ENCODE measurements around the gene AQP1. TPM values are rescaled to one million over a fixed set of nuclear protein-coding genes. Genes with fewer than 3 reads are reported as not detected.

AQP1 gene
- total RNA-seq, 2 experiments from 2014 or later: not detected

- Histone ChIP-seq H3K9me2 (ENCODE audit: insufficient read depth, low read length) (no peaks in the 10 kb centered on the region), H3K9me3 (ENCODE audit: low read length) (no peaks in the 10 kb centered on the region), H3K4me1 (ENCODE audit: insufficient read depth, low read length, poor library complexity, severe bottlenecking) (no peaks in the 10 kb centered on the region), H3K4me2 (ENCODE audit: low read length) (no peak overlapping the region), H3K79me2 (ENCODE audit: insufficient read depth, low read depth, low read length) (no peaks in the 10 kb centered on the region), H2AFZ (ENCODE audit: low read length) (no peak overlapping the region), H3K36me3 (ENCODE audit: insufficient read depth, low read length) (no peaks in the 10 kb centered on the region), H4K20me1 (ENCODE audit: insufficient read depth, low read length) (no peaks in the 10 kb centered on the region), H3K27ac (ENCODE audit: low read depth, low read length, poor library complexity, severe bottlenecking) (no peak overlapping the region), H3K4me3 (ENCODE audit: low read depth, low read length, poor library complexity, severe bottlenecking) (no peak overlapping the region)
- ChIA-PET CTCF (ENCODE audit: unreplicated experiment) (no interaction called here), POLR2A (no interaction called here)
- DNase-seq (ENCODE audit: low spot score): no peak
- TF ChIP-seq CTCF (conservative IDR thresholded peaks at IDR 0.05; ENCODE audit: low read length): no peak
- no TSS peak for BruUV-seq (replicated peaks)
- intact Hi-C loops (cut with micrococcal nuclease; ENCODE audit: unreplicated experiment): no loop called here
Measured at GRCh38 chr7:30903146-30903545, 8.5 kb upstream of the AQP1 start.

DNA sequence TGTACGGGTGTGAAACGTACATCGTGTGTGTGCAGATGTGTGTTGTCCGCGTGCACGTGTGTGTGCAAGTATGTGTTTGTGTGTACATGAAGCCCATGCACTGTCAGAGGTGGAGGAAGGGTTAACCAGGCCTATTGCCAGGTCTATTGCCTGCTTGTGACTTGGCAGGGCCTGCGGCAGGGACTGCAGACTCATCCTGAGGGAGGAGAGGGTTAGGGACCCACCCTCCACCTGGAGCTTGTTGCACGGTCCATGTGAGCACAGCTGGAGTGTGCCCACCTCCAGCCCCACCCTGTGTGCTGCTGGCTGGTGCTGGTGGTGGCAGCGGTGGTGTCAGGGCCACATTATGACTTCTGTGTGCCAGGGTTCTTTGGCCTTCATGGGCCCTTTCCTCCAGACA, 7.1 kb upstream of the AQP1 start:
- POLR2A ChIA-PET: no interaction called here
- no peaks in the 10 kb centered on the region for H3K79me2 ChIP-seq (ENCODE audit: insufficient read depth, low read depth, low read length)
- no peaks in the 10 kb centered on the region for H3K36me3 ChIP-seq (ENCODE audit: insufficient read depth, low read length)
- intact Hi-C loops (cut with micrococcal nuclease; ENCODE audit: unreplicated experiment): no loop called here
- TF ChIP-seq CTCF (conservative IDR thresholded peaks at IDR 0.05; ENCODE audit: low read length) (no peak), EZH2phosphoT487 (IDR thresholded peaks at IDR 0.05; ENCODE audit: borderline replicate concordance, low read depth, low read length) (no peak)
- no peaks in the 10 kb centered on the region for H3K9me2 ChIP-seq (ENCODE audit: insufficient read depth, low read length)
- no peaks in the 10 kb centered on the region for H4K20me1 ChIP-seq (ENCODE audit: insufficient read depth, low read length)
- no peak overlapping the region for H2AFZ ChIP-seq (ENCODE audit: low read length)
- no peak overlapping the region for H3K4me3 ChIP-seq (ENCODE audit: low read depth, low read length, poor library complexity, severe bottlenecking)
- H3K27ac ChIP-seq (ENCODE audit: low read depth, low read length, poor library complexity, severe bottlenecking): no peak overlapping the region
- H3K9me3 ChIP-seq (ENCODE audit: low read length): no peaks in the 10 kb centered on the region
- H3K4me1 ChIP-seq (ENCODE audit: insufficient read depth, low read length, poor library complexity, severe bottlenecking): no peaks in the 10 kb centered on the region
- H3K4me2 ChIP-seq (ENCODE audit: low read length): no peak overlapping the region
- CTCF ChIA-PET (ENCODE audit: unreplicated experiment): no interaction called here
- no peak for DNase-seq (ENCODE audit: low spot score)
- BruUV-seq (replicated peaks): no TSS peak

DNA sequence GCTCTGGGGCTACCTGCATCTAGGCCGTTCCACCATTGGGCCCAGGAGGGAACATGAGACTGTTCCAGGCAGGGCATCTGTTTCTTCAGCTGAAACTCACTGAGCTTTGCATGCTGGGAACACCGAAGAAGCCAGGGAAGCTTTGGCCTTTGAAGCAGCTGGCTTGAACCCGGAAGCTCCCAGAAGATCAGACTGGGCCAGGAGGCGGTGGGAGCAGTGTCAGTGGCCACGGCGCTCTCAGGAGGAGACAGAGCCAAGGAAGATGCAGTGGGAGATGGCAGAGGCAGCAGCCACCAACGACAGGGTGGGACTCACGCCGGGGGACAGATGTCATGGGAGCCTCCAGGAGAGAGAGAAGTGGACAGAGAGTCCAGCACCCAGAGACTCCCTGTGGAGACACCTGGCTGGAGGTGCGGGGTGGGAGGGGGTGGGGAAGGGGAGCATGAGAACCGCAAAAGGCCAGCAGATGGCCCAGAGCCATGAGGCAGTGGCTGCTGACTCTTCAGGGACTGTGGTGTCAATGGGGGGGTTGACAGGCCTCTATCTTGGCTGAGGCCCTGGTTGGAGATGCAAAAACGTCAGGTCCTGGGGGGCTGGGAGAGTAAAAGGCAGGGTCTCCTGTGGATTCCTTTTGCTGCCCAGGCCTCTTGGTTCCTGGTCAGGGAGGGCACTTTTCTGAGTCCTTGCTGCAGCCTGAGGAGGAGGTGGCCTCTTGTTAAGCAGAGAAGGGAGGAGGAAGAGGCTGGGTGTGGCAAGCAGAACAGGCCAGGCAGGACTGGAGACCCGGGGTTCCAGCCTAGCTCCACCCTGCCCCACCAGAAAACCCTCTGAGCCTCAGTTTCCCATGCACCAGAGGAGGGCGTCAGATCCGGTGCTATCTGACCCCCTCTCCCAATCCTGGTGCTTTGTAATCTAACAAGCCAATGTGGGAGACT, 6.3 kb upstream of the AQP1 start:
- CTCF ChIA-PET (ENCODE audit: unreplicated experiment): no interaction called here
- Histone ChIP-seq H3K4me2 (ENCODE audit: low read length) (no peak overlapping the region), H3K4me3 (ENCODE audit: low read depth, low read length, poor library complexity, severe bottlenecking) (no peak overlapping the region), H2AFZ (ENCODE audit: low read length) (no peak overlapping the region), H4K20me1 (ENCODE audit: insufficient read depth, low read length) (no peaks in the 10 kb centered on the region), H3K4me1 (ENCODE audit: insufficient read depth, low read length, poor library complexity, severe bottlenecking) (no peaks in the 10 kb centered on the region), H3K36me3 (ENCODE audit: insufficient read depth, low read length) (no peaks in the 10 kb centered on the region), H3K9me2 (ENCODE audit: insufficient read depth, low read length) (no peaks in the 10 kb centered on the region), H3K79me2 (ENCODE audit: insufficient read depth, low read depth, low read length) (no peaks in the 10 kb centered on the region), H3K9me3 (ENCODE audit: low read length) (no peaks in the 10 kb centered on the region), H3K27ac (ENCODE audit: low read depth, low read length, poor library complexity, severe bottlenecking) (no peak overlapping the region)
- no TSS peak for BruUV-seq (replicated peaks)
- DNase-seq (ENCODE audit: low spot score): no peak
- intact Hi-C loops (cut with micrococcal nuclease; ENCODE audit: unreplicated experiment): no loop called here
- POLR2A ChIA-PET: no interaction called here
- no peak for TF ChIP-seq CTCF (conservative IDR thresholded peaks at IDR 0.05; ENCODE audit: low read length)
- TF ChIP-seq EZH2phosphoT487 (IDR thresholded peaks at IDR 0.05; ENCODE audit: borderline replicate concordance, low read depth, low read length): no peak

All from OCI-LY7 (cell line).